AG09309 (cell line): Measurements from ENCODE around the gene HSPA4L.

Experiments
- DNase-seq: peaks from one replicate; pipeline ENCODE4 v3.0.0-alpha.2; 2010; ENCODE audit warnings: low read depth
- H3K4me3 ChIP-seq: 2 replicates; pipeline ENCODE4 v1.5.1; 2011; ENCODE audit warnings: mild to moderate bottlenecking, low read depth, low read length, moderate library complexity; ENCODE audit not compliant: control insufficient read depth
- TF ChIP-seq, protein P1 (sequence below): IDR thresholded peaks from 2 replicates; pipeline ENCODE4 v1.5.1; 2011; ENCODE audit warnings: mild to moderate bottlenecking, low read depth, low read length, inconsistent platforms; ENCODE audit not compliant: insufficient read depth, control insufficient read depth; ENCODE audit errors: missing control alignments

The HSPA4L gene

DNA sequence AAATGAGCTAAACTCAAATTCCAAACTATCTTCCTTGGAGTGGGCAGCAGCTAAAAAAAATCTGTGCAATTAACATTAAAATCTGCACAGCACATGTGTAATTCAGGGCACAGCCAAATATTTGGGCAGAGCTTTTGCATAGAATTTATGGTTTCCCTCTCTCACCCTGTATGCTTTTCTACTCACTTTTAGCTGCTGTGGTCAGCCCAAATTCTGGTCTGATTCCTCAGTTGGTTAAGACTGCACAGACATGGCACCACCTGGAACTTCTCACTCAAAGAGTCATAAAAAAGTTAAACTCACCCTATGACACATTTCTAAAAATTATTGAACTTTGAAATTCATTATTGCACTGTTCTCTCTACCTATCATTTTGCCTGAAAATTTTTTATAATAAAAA, 93.7 kb downstream of the HSPA4L start:
- DNase-seq: no peak
- TF ChIP-seq, protein P1, sequence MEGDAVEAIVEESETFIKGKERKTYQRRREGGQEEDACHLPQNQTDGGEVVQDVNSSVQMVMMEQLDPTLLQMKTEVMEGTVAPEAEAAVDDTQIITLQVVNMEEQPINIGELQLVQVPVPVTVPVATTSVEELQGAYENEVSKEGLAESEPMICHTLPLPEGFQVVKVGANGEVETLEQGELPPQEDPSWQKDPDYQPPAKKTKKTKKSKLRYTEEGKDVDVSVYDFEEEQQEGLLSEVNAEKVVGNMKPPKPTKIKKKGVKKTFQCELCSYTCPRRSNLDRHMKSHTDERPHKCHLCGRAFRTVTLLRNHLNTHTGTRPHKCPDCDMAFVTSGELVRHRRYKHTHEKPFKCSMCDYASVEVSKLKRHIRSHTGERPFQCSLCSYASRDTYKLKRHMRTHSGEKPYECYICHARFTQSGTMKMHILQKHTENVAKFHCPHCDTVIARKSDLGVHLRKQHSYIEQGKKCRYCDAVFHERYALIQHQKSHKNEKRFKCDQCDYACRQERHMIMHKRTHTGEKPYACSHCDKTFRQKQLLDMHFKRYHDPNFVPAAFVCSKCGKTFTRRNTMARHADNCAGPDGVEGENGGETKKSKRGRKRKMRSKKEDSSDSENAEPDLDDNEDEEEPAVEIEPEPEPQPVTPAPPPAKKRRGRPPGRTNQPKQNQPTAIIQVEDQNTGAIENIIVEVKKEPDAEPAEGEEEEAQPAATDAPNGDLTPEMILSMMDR: no peak
- H3K4me3 ChIP-seq: no peak overlapping the region

DNA sequence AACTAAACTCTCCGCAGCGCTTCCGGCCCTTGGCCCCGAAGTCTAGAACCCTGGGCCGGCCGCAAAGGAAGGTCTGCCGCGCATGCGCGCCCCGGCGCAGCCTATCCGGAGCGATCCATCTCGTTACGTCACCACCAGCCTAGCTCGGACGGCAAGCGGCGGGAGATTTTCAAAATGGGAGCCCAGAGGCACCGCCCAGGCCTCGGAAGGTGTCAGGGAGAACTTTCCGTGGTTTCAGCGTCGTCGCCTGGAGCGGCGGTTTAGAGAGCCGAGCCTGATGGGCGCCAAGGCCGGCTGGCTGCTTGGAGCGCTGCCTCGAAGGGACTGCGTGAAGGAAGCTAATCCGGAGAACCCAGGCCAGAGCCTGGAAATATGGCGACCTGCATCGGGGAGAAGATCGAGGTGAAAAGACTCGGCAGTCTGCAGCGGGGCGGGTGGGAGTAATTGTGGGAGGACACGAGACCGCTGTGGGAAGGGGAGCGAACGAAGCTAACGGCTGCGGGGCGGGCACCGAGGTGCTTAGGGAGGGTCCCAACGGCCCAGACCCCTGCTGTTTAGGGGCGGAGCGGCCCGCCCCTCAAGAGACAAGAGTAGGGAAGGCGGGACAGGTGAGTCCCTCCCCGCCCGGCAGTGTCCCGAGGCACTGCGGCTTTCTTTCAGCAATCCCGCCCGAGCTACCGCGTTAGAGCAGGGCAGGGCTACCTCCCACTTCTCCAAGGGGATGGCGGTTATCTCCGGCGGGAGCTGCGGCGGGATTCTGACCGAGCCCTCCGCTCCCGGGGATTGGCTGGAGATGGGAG, 98.8 kb downstream of the HSPA4L start, which contains the start of gene PLK4:
TSS of gene PLK4 (plus strand) at position 131 of the 800 bp plus-strand sequence. CDS start at position 373, 242 bp downstream.
- DNase-seq: peak; percentile 61
- TF ChIP-seq, protein P1: no peak
- H3K4me3 ChIP-seq: peak within 1 kb of the TSS; percentile 99

DNA sequence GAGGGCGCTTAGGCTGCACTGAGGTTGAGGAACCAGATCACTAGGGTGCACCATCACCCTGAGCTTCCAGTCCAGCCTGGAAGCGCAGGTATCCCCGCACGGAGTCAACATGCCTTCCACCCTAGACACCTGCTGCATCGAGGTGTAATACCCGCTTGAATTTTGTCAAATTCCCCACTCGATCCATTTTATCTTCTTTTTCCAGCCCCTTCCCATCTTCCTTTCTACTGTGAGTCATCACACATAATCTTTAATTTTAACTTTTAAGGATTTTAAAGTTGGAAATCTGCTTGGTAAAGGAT, 99.4 kb downstream of the HSPA4L start:
- TF ChIP-seq, protein P1: no peak
- peak overlapping the region; percentile 99 for H3K4me3 ChIP-seq
- no peak for DNase-seq

DNA sequence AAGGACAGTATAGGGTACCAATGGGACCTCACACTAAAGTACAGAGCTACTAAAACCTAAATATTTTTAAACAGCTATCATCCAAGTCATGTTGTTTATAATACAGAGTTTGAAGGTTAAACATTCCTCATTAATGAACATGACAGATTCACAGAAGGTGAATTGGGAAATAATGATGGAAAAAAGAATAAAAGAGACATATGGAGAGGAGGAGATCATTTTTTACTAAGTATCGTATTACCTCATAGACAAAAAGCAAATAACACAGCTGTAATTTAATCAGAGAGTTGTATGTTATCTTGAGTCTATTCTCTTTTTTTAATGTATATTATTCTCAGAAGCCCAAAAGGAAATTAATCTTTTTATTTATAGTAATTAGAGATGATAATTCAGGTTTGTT, 106.4 kb downstream of the HSPA4L start:
- no peak overlapping the region for H3K4me3 ChIP-seq
- no peak for DNase-seq
- TF ChIP-seq, protein P1: no peak

DNA sequence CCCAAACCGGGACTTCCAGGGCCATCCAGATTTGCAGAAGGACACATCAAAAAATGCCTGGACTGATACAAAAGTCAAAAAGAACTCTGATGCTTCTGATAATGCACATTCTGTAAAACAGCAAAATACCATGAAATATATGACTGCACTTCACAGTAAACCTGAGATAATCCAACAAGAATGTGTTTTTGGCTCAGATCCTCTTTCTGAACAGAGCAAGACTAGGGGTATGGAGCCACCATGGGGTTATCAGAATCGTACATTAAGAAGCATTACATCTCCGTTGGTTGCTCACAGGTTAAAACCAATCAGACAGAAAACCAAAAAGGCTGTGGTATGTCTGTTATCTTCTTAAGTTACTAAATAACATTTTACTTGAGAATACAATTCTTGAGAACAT, 107.8 kb downstream of the HSPA4L start:
- no peak overlapping the region for H3K4me3 ChIP-seq
- DNase-seq: no peak
- TF ChIP-seq, protein P1: no peak
